Stomach (tissue), 9 donors: ENCODE data around the gene BTD. TPM values are rescaled to one million over a fixed set of nuclear protein-coding genes. Genes with fewer than 3 reads are reported as not detected.
A peak's percentile ranks its signal among the peaks of the same experiment; 100 is the strongest.

Experiments used
- DNase-seq, 2 donors: peaks; one replicate each; pipeline versions ENCODE4 v3.0.0 to v3.0.0-alpha.2; 2013 to 2019
- H3K27ac ChIP-seq, 5 donors: fragments of 200-600 bp in 4 of 5; sonication (generic) in 4 of 5; one replicate each; pipeline ENCODE4 v1.5.1; 2013 to 2019; ENCODE audit warnings: mild to moderate bottlenecking in 1 of 5, moderate library complexity in 1 of 5
- H3K27me3 ChIP-seq, 3 donors: fragments of 200-600 bp; sonication (generic); one replicate each; pipeline ENCODE4 v1.5.1; 2017 to 2019; ENCODE audit warnings: mixed run types in 1 of 3
- H3K36me3 ChIP-seq, 4 donors: fragments of 200-600 bp; sonication (generic); 1 replicate in 3 of 4; 2 replicates in 1 of 4; pipeline ENCODE4 v1.5.1; 2016 to 2019
- H3K4me1 ChIP-seq, 4 donors: fragments of 200-600 bp; sonication (generic); one replicate each; pipeline ENCODE4 v1.5.1; 2016 to 2019
- H3K4me3 ChIP-seq, 4 donors: fragments of 200-600 bp; sonication (generic) in 3 of 4; one replicate each; pipeline ENCODE4 v1.5.1; 2016 to 2019; ENCODE audit warnings: mild to moderate bottlenecking in 1 of 4
- H3K9me3 ChIP-seq, 4 donors: fragments of 200-600 bp; sonication (generic); one replicate each; pipeline ENCODE4 v1.5.1; 2016 to 2019
- EP300 ChIP-seq: sonication (generic); formaldehyde crosslinking; IDR thresholded peaks from one replicate; pipeline ENCODE4 v1.6.1; 2017; ENCODE audit warnings: antibody characterized with exemption
- POLR2A ChIP-seq, 4 donors: fragments of 450-650 bp; IDR thresholded peaks; one replicate each; pipeline ENCODE4 v1.6.1; 2016; ENCODE audit warnings: antibody characterized with exemption in 4 of 4, control low read depth in 2 of 4, mild to moderate bottlenecking in 1 of 4, moderate library complexity in 1 of 4
- POLR2AphosphoS5 ChIP-seq, 3 donors: sonication (generic); formaldehyde crosslinking; IDR thresholded peaks; one replicate each; pipeline ENCODE4 v1.6.1; 2016; ENCODE audit warnings: antibody characterized with exemption in 3 of 3
- WGBS, 5 donors: extraction: QIAGEN DNeasy Blood & Tissue Kit in 3 of 5; methylation state at CpG; one replicate each; pipeline versions ENCODE4 v1.1.5 to v1.1.7; 2013 to 2018; 5-methylcytosine and 5-hydroxymethylcytosine counted together
- intact Hi-C: fragments of 100-400 bp; cut with DNase I; formaldehyde crosslinking; loops from one replicate; pipeline ENCODE4 v1.15.1; 2023; ENCODE audit warnings: low total_unique reads
- polyA plus RNA-seq, 3 donors: library from polyadenylated mRNA; stranded (reverse); fragments of 200-250 nt; gene quantifications; one replicate each; pipeline ENCODE4 v1.2.3, GENCODE V29; 2013
- total RNA-seq, 5 donors: library from RNA; depleted of rRNA; stranded (reverse); fragments of >200 nt; gene quantifications; one replicate each; pipeline versions ENCODE4 v1.1.0 to v1.2.3, GENCODE V29; 2014 to 2016
- TF ChIP-seq, protein P1 (sequence below), 7 experiments: fragments of 450-650 bp in 4 of 7; fragments of 200-600 bp in 3 of 7; sonication (generic) in 3 of 7; IDR thresholded peaks; one replicate each; pipeline ENCODE4 v1.5.1; 2016 to 2019; ENCODE audit warnings: antibody characterized with exemption in 7 of 7, control low read depth in 2 of 7, mild to moderate bottlenecking in 1 of 7
- donor health status: healthy with polysubstance abuse.
- donor health status: Bipolar disorder and iron deficiency.
- donor health status: healthy.

BTD gene
- total and polyA plus RNA-seq, 8 donors: 2.9 to 102 (median 12.0) TPM

- Histone ChIP-seq H3K27me3 (no peaks in the 10 kb centered on the region), H3K4me1 (peaks cover 20 to 56% (median 37%) of the 10 kb centered on the region in 4 donors), H3K9me3 (no peaks in the 10 kb centered on the region), H3K27ac (peak overlapping the region; percentile 5 to 67 (median 57)), H3K4me3 (peak overlapping the region; percentile 12 to 33 (median 25)), H3K36me3 (no peaks in the 10 kb centered on the region)
- 5 to 18% (median 10%) methylated on average over 8 of the region's 8 CpGs for WGBS, 5 donors
- peak in 1 of 2 donors; percentile 48 for DNase-seq
- TF ChIP-seq POLR2AphosphoS5 (IDR thresholded peaks at IDR 0.05) (no peak), EP300 (no peak), POLR2A (IDR thresholded peaks at IDR 0.05) (no peak)
- TF ChIP-seq, protein P1, sequence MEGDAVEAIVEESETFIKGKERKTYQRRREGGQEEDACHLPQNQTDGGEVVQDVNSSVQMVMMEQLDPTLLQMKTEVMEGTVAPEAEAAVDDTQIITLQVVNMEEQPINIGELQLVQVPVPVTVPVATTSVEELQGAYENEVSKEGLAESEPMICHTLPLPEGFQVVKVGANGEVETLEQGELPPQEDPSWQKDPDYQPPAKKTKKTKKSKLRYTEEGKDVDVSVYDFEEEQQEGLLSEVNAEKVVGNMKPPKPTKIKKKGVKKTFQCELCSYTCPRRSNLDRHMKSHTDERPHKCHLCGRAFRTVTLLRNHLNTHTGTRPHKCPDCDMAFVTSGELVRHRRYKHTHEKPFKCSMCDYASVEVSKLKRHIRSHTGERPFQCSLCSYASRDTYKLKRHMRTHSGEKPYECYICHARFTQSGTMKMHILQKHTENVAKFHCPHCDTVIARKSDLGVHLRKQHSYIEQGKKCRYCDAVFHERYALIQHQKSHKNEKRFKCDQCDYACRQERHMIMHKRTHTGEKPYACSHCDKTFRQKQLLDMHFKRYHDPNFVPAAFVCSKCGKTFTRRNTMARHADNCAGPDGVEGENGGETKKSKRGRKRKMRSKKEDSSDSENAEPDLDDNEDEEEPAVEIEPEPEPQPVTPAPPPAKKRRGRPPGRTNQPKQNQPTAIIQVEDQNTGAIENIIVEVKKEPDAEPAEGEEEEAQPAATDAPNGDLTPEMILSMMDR (IDR thresholded peaks at IDR 0.05): no peak
- intact Hi-C loops: loop anchor here (10.0 kb wide), 1 partner anchor 614 kb away; no protein-coding TSS in a partner anchor
Observed at GRCh38 chr3:15630646-15631350, 29.3 kb downstream of the BTD start.

GRCh38 chr3:15631426-15632211, 30.1 kb downstream of the BTD start:
- H3K9me3 ChIP-seq: no peaks in the 10 kb centered on the region
- H3K36me3 ChIP-seq: no peaks in the 10 kb centered on the region
- peaks cover 20 to 63% (median 41%) of the 10 kb centered on the region in 4 donors for H3K4me1 ChIP-seq
- no peak for DNase-seq
- peak overlapping the region in 2 of 5 donors; percentile 19 to 61 for H3K27ac ChIP-seq
- TF ChIP-seq EP300 (no peak), POLR2A (IDR thresholded peaks at IDR 0.05) (no peak), POLR2AphosphoS5 (IDR thresholded peaks at IDR 0.05) (no peak)
- TF ChIP-seq, protein P1 (IDR thresholded peaks at IDR 0.05): no peak
- 88 to 94% (median 90%) methylated on average over 12 of the region's 12 CpGs for WGBS, 5 donors
- no peak overlapping the region for H3K4me3 ChIP-seq
- intact Hi-C loops: loop anchor here (10.0 kb wide), 1 partner anchor 613 kb away; no protein-coding TSS in a partner anchor
- no peaks in the 10 kb centered on the region for H3K27me3 ChIP-seq

GRCh38 chr3:15632212-15632580, 30.7 kb downstream of the BTD start:
- no peak for DNase-seq
- intact Hi-C loops: loop anchor here (10.0 kb wide), 1 partner anchor 613 kb away; no protein-coding TSS in a partner anchor
- no peak overlapping the region for H3K27ac ChIP-seq
- no peak for TF ChIP-seq EP300
- TF ChIP-seq, protein P1 (IDR thresholded peaks at IDR 0.05): no peak
- TF ChIP-seq POLR2AphosphoS5 (IDR thresholded peaks at IDR 0.05): no peak
- no peak for TF ChIP-seq POLR2A (IDR thresholded peaks at IDR 0.05)
- H3K27me3 ChIP-seq: no peaks in the 10 kb centered on the region
- WGBS, 5 donors: 95 to 100% (median 98%) methylated on average over 4 of the region's 4 CpGs
- H3K36me3 ChIP-seq: no peaks in the 10 kb centered on the region
- no peaks in the 10 kb centered on the region for H3K9me3 ChIP-seq
- peaks cover 22 to 67% (median 44%) of the 10 kb centered on the region in 4 donors for H3K4me1 ChIP-seq
- no peak overlapping the region for H3K4me3 ChIP-seq

DNA sequence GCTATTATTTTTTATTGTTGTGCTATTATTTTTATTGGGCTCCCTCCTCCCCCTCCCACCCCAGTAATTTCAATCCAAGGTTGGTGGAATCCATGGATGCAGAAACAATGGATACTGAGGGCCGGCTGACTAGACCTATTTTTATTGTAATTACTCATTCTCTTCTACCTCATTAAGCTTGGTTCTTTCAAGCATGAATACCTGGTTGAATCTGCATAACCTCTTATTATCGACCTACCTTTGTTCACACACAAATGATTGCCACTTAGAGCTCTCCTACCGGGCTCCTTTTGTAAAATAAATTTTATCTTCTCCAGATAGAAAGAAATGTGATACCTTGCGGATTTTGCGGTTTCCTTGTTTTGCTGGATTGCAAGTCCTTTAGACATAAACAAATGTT, 31.6 kb downstream of the BTD start:
- Histone ChIP-seq H3K4me1 (peaks cover 26 to 76% (median 49%) of the 10 kb centered on the region in 4 donors), H3K4me3 (no peak overlapping the region), H3K9me3 (no peaks in the 10 kb centered on the region), H3K36me3 (no peaks in the 10 kb centered on the region), H3K27ac (peak overlapping the region in 1 of 5 donors; percentile 86), H3K27me3 (no peaks in the 10 kb centered on the region)
- no peak for DNase-seq
- intact Hi-C loops: loop anchor here (10.0 kb wide), 1 partner anchor 612 kb away; no protein-coding TSS in a partner anchor
- TF ChIP-seq, protein P1 (IDR thresholded peaks at IDR 0.05): no peak
- WGBS, 5 donors: 32 to 70% (median 49%) methylated on average over 5 of the region's 5 CpGs
